GM12878 (cell line): ENCODE measurements around the gene CNOT11. TPM values are rescaled to one million over a fixed set of nuclear protein-coding genes. Genes with fewer than 3 reads are reported as not detected.

ENCODE experiments used
- ATAC-seq: fragments of 200-7000 bp; cut with Tn5 transposase; 3 replicates; pipeline ENCODE4 v1.9.1; 2020; ENCODE audit warnings: mild to moderate bottlenecking, moderate library complexity
- BruUV-seq: library from RNA; stranded (reverse); fragments of 400-500 nt; replicated peaks from 2 replicates; lab custom pipeline; 2021; lab: Mats Ljungman, UMichigan
- CTCF ChIA-PET: fragments of 300-600 bp; sonication (Branson Sonifier 250); formaldehyde crosslinking; extraction: SDS; loops from one replicate; lab custom pipeline; 2021; ENCODE audit warnings: inconsistent platforms; lab: Yijun Ruan, JAX
- POLR2A ChIA-PET: fragments of 350-600 bp; formaldehyde crosslinking; extraction: SDS; loops from one replicate; lab custom pipeline; 2021; ENCODE audit warnings: inconsistent platforms; lab: Charles Lee
- RAD21 ChIA-PET: fragments of 300-600 bp; sonication (Branson Sonifier 250); formaldehyde crosslinking; loops from one replicate; lab custom pipeline; 2023; ENCODE audit warnings: antibody characterized with exemption; ENCODE audit not compliant: unreplicated experiment; lab: Charles Lee
- SMC1A ChIA-PET: fragments of 300-600 bp; sonication (Branson Sonifier 250); formaldehyde crosslinking; loops from one replicate; lab custom pipeline; 2023; ENCODE audit not compliant: unreplicated experiment, uncharacterized antibody; lab: Charles Lee
- DNase-seq: peaks from one replicate; pipeline ENCODE4 v3.0.0-alpha.2; 2011; ENCODE audit warnings: low read depth, low spot score
- FAIRE-seq: peaks from 3 replicates; lab custom pipeline; 2011; peaks lifted over from hg19 to GRCh38; lab: Jason Lieb, UNC
- H2AFZ ChIP-seq: 2 replicates; pipeline ENCODE4 v1.6.0; 2011; ENCODE audit warnings: low read depth, low read length, control low read depth; ENCODE audit not compliant: control insufficient read depth
- H3K27ac ChIP-seq: 2 replicates; pipeline ENCODE4 v1.5.1; 2011; ENCODE audit warnings: control low read depth; ENCODE audit not compliant: control insufficient read depth, insufficient read depth
- H3K27me3 ChIP-seq, 2 experiments: replicated peaks in 1 of 2; 2 replicates each; pipeline versions ENCODE4 v1.6.0 to v1.6.1; 2011; ENCODE audit warnings: low read length in 1 of 2; ENCODE audit not compliant: control insufficient read depth in 2 of 2, insufficient read depth in 2 of 2
- H3K36me3 ChIP-seq, 2 experiments: 2 replicates each; pipeline ENCODE4 v1.5.1; 2011; ENCODE audit warnings: low read length in 1 of 2; ENCODE audit not compliant: control insufficient read depth in 2 of 2, insufficient read depth in 2 of 2
- H3K4me1 ChIP-seq: 2 replicates; pipeline ENCODE4 v1.6.1; 2011; ENCODE audit warnings: mild to moderate bottlenecking, low read length, moderate library complexity, mixed read lengths; ENCODE audit not compliant: control insufficient read depth, insufficient read depth
- H3K4me2 ChIP-seq: 2 replicates; pipeline ENCODE4 v1.6.0; 2011; ENCODE audit warnings: control low read depth; ENCODE audit not compliant: control insufficient read depth, insufficient read depth
- H3K4me3 ChIP-seq: fragments of 200-600 bp; sonication (generic); 2 replicates; pipeline ENCODE4 v1.5.1; 2016
- H3K79me2 ChIP-seq: 2 replicates; pipeline ENCODE4 v1.6.0; 2011; ENCODE audit warnings: low read length; ENCODE audit not compliant: control insufficient read depth, insufficient read depth
- H3K9ac ChIP-seq: 2 replicates; pipeline ENCODE4 v1.8.0; 2011; ENCODE audit warnings: low read length, control low read depth, mixed read lengths; ENCODE audit not compliant: control insufficient read depth, insufficient read depth
- H3K9me3 ChIP-seq: replicated peaks from 3 replicates; pipeline ENCODE4 v1.5.1; 2011; ENCODE audit warnings: mild to moderate bottlenecking, low read length; ENCODE audit not compliant: control insufficient read depth, insufficient read depth
- H4K20me1 ChIP-seq: 2 replicates; pipeline ENCODE4 v1.6.0; 2011; ENCODE audit not compliant: control insufficient read depth, insufficient read depth
- SPI1 ChIP-seq: IDR thresholded peaks from 2 replicates; pipeline ENCODE4 v1.6.1; 2011; ENCODE audit warnings: low read depth, mild to moderate bottlenecking, low read length, moderate library complexity, borderline replicate concordance; ENCODE audit not compliant: insufficient read depth
- ZNF687 ChIP-seq: fragments of 450-650 bp; IDR thresholded peaks from 2 replicates; pipeline ENCODE4 v1.6.1; 2017; ENCODE audit warnings: mild to moderate bottlenecking, moderate library complexity
- WGBS: methylation state at CpG from one replicate; pipeline ENCODE4 v1.1.6; 2016; ENCODE audit warnings: low lambda C conversion rate; ENCODE audit not compliant: insufficient replicate concordance, insufficient coverage; ENCODE audit errors: missing lambda C conversion rate; 5-methylcytosine and 5-hydroxymethylcytosine counted together
- in situ Hi-C: fragments of 300-500 bp; cut with MboI; formaldehyde crosslinking; loops from 9 replicates; pipeline ENCODE4 v1.14.3; 2018; ENCODE audit warnings: mixed read lengths
- intact Hi-C: fragments of 100-400 bp; cut with micrococcal nuclease; formaldehyde crosslinking; loops from one replicate; pipeline ENCODE4 v1.14.2; 2022; ENCODE audit not compliant: unreplicated experiment
- polyA plus RNA-seq, 11 experiments: library from polyadenylated mRNA; depleted of rRNA in 4 of 11; unstranded in 6 of 11; stranded (reverse) in 5 of 11; fragments of >200 nt; fragmentation: Nextera tagmentation in 4 of 11; fragmentation: Illumina TruSeq in 1 of 11; extraction: Ambion mirVana in 4 of 11; extraction: Trizol in 1 of 11; gene quantifications; 1 replicate in 1 of 11; 2 replicates in 10 of 11; pipeline versions ENCODE4 v1.2.1 to v1.2.3, GENCODE V29; 2011 to 2016; ENCODE audit warnings: inconsistent platforms in 2 of 11, missing spikeins in 2 of 11, low read depth in 1 of 11
- total RNA-seq, 4 experiments: library from RNA; depleted of rRNA in 3 of 4; stranded (reverse); fragments of >200 nt in 3 of 4; fragmentation: Illumina TruSeq in 1 of 4; extraction: Trizol in 1 of 4; gene quantifications; 2 replicates each; pipeline versions ENCODE4 v1.2.1 to v1.2.3, GENCODE V29; 2013 to 2021

The CNOT11 gene
- total and polyA plus RNA-seq, 10 of the 15 experiments (the other 5 are each of a cell fraction or from before 2014, with no cell fraction given) = 10.8 to 111 (median 50.5) TPM

- Histone ChIP-seq H3K79me2 (peaks cover 2% of the 10 kb centered on the region), H4K20me1 (no peaks in the 10 kb centered on the region), H3K4me3 (no peak overlapping the region), H3K4me2 (no peak overlapping the region)
- POLR2A ChIA-PET = interaction anchor here (1.1 to 1.5 kb wide), 2 partner anchors 8 to 29 kb away, joined by 4 to 5 read pairs; partner anchors contain the start of gene RNF149
- no peak for FAIRE-seq
- in situ Hi-C loops = no loop called here
- TF ChIP-seq SPI1 = peak; percentile 5; the same call in 1 of the 2 replicates
- no peak for TF ChIP-seq ZNF687
- TF ChIP-seq, all 136 proteins: peak for 1
- ATAC-seq (peak; percentile 36; the same call in 1 of the 3 replicates), DNase-seq (no peak)
- Histone ChIP-seq H3K9me3 (no peaks in the 10 kb centered on the region), H3K36me3 (no peaks in the 10 kb centered on the region; a peak in 1 of 4 replicates), H3K9ac (no peak overlapping the region), H3K27ac (no peak overlapping the region), H2AFZ (no peak overlapping the region), H3K27me3 (no peaks in the 10 kb centered on the region), H3K4me1 (peaks cover 10% of the 10 kb centered on the region; the same call in 1 of the 2 replicates)
- RAD21 ChIA-PET = no interaction called here
- SMC1A ChIA-PET = interaction anchor here (1.3 to 2.6 kb wide), 4 partner anchors 16 to 59 kb away, joined by 3 to 13 read pairs (median 5); no protein-coding TSS in a partner anchor
- CTCF ChIA-PET = no interaction called here
- no TSS peak for BruUV-seq
- intact Hi-C loops = no loop called here
- 89% methylated on average over 1 of the region's 1 CpG for WGBS
Measured at GRCh38 chr2:101300164-101300563, 47.5 kb downstream of the CNOT11 start.
